SU-DHL-6 (cell line): Measurements from ENCODE around the gene OSBPL9.

Experiments used
- H2AFZ ChIP-seq: fragments of 200-600 bp; sonication (generic); 2 replicates; pipeline ENCODE4 v1.6.1; 2014; ENCODE audit warnings: low read depth, mild to moderate bottlenecking, moderate library complexity, mixed read lengths, antibody characterized with exemption, low read length; ENCODE audit not compliant: severe bottlenecking
- H3F3A ChIP-seq: fragments of 200-600 bp; shearing (Covaris generic); 2 replicates; pipeline ENCODE4 v1.6.0; 2016; ENCODE audit warnings: antibody characterized with exemption, mild to moderate bottlenecking; ENCODE audit not compliant: insufficient read depth
- H3K27ac ChIP-seq: fragments of 200-600 bp; sonication (generic); 2 replicates; pipeline ENCODE4 v1.5.1; 2016; ENCODE audit warnings: low read depth, mild to moderate bottlenecking, low read length, moderate library complexity, mixed read lengths
- H3K27me3 ChIP-seq: fragments of 200-600 bp; sonication (generic), shearing (Covaris generic); 2 replicates; pipeline ENCODE4 v1.6.0; 2014; ENCODE audit warnings: mild to moderate bottlenecking, low read length
- H3K36me3 ChIP-seq: fragments of 200-600 bp; sonication (generic); 2 replicates; pipeline ENCODE4 v1.6.1; 2014; ENCODE audit warnings: mild to moderate bottlenecking, low read length, mixed read lengths
- H3K4me2 ChIP-seq: fragments of 300-600, 200-600 bp; shearing (Covaris generic), sonication (generic); 2 replicates; pipeline ENCODE4 v1.6.0; 2014; ENCODE audit warnings: low read length, low read depth, mild to moderate bottlenecking; ENCODE audit not compliant: poor library complexity, severe bottlenecking
- H3K4me3 ChIP-seq: fragments of 200-600 bp; sonication (generic); 2 replicates; pipeline ENCODE4 v1.5.1; 2014; ENCODE audit warnings: antibody characterized with exemption, low read length, mild to moderate bottlenecking, mixed read lengths; ENCODE audit not compliant: insufficient read depth, poor library complexity, severe bottlenecking
- H3K79me2 ChIP-seq: fragments of 200-600 bp; sonication (generic); 2 replicates; pipeline ENCODE4 v1.6.1; 2014; ENCODE audit warnings: mild to moderate bottlenecking, low read length, moderate library complexity; ENCODE audit not compliant: insufficient read depth
- H3K9ac ChIP-seq: fragments of 200-600 bp; sonication (generic); 2 replicates; pipeline ENCODE4 v1.7.0; 2014; ENCODE audit warnings: mild to moderate bottlenecking, low read length
- H3K9me2 ChIP-seq: fragments of 200-600 bp; sonication (generic); replicated peaks from 2 replicates; pipeline ENCODE4 v1.6.1; 2014; ENCODE audit warnings: low read length; ENCODE audit not compliant: insufficient read depth
- H3K9me3 ChIP-seq: fragments of 200-600 bp; sonication (generic); 2 replicates; pipeline ENCODE4 v1.6.1; 2014; ENCODE audit warnings: low read length, mixed read lengths; ENCODE audit not compliant: insufficient read depth
- H4K20me1 ChIP-seq: fragments of 200-600 bp; sonication (generic); 2 replicates; pipeline ENCODE4 v1.6.1; 2014; ENCODE audit warnings: low read depth, mild to moderate bottlenecking, antibody characterized with exemption, low read length, moderate library complexity, mixed read lengths
- CTCF ChIP-seq: fragments of 200-600 bp; sonication (generic); IDR thresholded peaks from one replicate; pipeline ENCODE4 v1.5.1; 2017; ENCODE audit warnings: antibody characterized with exemption, mild to moderate bottlenecking, low read length, moderate library complexity; ENCODE audit not compliant: insufficient read depth, poor library complexity, severe bottlenecking
- EZH2phosphoT487 ChIP-seq: fragments of 200-600 bp; sonication (generic), shearing (Covaris generic); conservative IDR thresholded peaks from 2 replicates; pipeline ENCODE4 v1.6.1; 2018; ENCODE audit warnings: mild to moderate bottlenecking, antibody characterized with exemption, low read length, moderate library complexity, mixed read lengths

Gene OSBPL9

GRCh38 chr1:51734896-51735745 lies 118.2 kb downstream of the OSBPL9 start:
- Histone ChIP-seq H3K4me3 (no peak overlapping the region), H3K27ac (no peak overlapping the region), H3K27me3 (no peaks in the 10 kb centered on the region), H3K9me3 (no peaks in the 10 kb centered on the region), H2AFZ (no peak overlapping the region), H3K36me3 (no peaks in the 10 kb centered on the region), H3K9ac (no peak overlapping the region), H3K4me2 (no peak overlapping the region), H3K9me2 (no peaks in the 10 kb centered on the region), H3F3A (no peaks in the 10 kb centered on the region), H3K79me2 (peaks cover 63% of the 10 kb centered on the region), H4K20me1 (peaks cover 48% of the 10 kb centered on the region)
- TF ChIP-seq CTCF (no peak), EZH2phosphoT487 (no peak)

GRCh38 chr1:51735746-51736254 lies 118.9 kb downstream of the OSBPL9 start:
- Histone ChIP-seq H3K9ac (no peak overlapping the region), H3F3A (no peaks in the 10 kb centered on the region), H4K20me1 (peaks cover 50% of the 10 kb centered on the region), H3K79me2 (peaks cover 56% of the 10 kb centered on the region), H3K9me2 (no peaks in the 10 kb centered on the region), H3K9me3 (no peaks in the 10 kb centered on the region), H3K36me3 (no peaks in the 10 kb centered on the region), H3K4me3 (no peak overlapping the region), H3K27ac (no peak overlapping the region), H3K27me3 (no peaks in the 10 kb centered on the region), H2AFZ (no peak overlapping the region), H3K4me2 (no peak overlapping the region)
- no peak for TF ChIP-seq CTCF

- Histone ChIP-seq H4K20me1 (peaks cover 50% of the 10 kb centered on the region), H3K9me2 (no peaks in the 10 kb centered on the region), H3K27ac (no peak overlapping the region), H3K9ac (no peak overlapping the region), H3K27me3 (no peaks in the 10 kb centered on the region), H3K79me2 (peaks cover 52% of the 10 kb centered on the region), H3K4me3 (no peak overlapping the region), H3K9me3 (no peaks in the 10 kb centered on the region), H2AFZ (no peak overlapping the region), H3K4me2 (no peak overlapping the region), H3F3A (no peaks in the 10 kb centered on the region), H3K36me3 (no peaks in the 10 kb centered on the region)
- TF ChIP-seq EZH2phosphoT487 (no peak), CTCF (no peak)
Observed at GRCh38 chr1:51736702-51737101, 119.8 kb downstream of the OSBPL9 start.
